HepG2 (cell line): Measurements from ENCODE around the gene CDCA4. TPM values are rescaled to one million over a fixed set of nuclear protein-coding genes. Genes with fewer than 3 reads are reported as not detected.
A peak's percentile ranks its signal among the peaks of the same experiment; 100 is the strongest.

Experiments
- ADNP ChIP-seq: sonication (generic); formaldehyde crosslinking; IDR thresholded peaks from 2 replicates; pipeline ENCODE4 v1.4.0; 2020; ENCODE audit warnings: missing genetic modification reagents
- AGO1 ChIP-seq: fragments of 200-400 bp; formaldehyde crosslinking; IDR thresholded peaks from 2 replicates; pipeline ENCODE4 v1.6.1; 2017; ENCODE audit warnings: mild to moderate bottlenecking, low read depth, low read length, moderate library complexity; ENCODE audit not compliant: poor library complexity, severe bottlenecking
- ARID4A ChIP-seq: sonication (generic); formaldehyde crosslinking; IDR thresholded peaks from 2 replicates; pipeline ENCODE4 v1.5.0; 2020; ENCODE audit warnings: mild to moderate bottlenecking, missing genetic modification reagents, borderline replicate concordance
- CENPT ChIP-seq: sonication (generic); formaldehyde crosslinking; IDR thresholded peaks from 2 replicates; pipeline ENCODE4 v1.8.0; 2022; ENCODE audit warnings: low read depth, mild to moderate bottlenecking, moderate library complexity, missing genetic modification reagents
- ELF3 ChIP-seq: IDR thresholded peaks from 2 replicates; pipeline ENCODE4 v1.6.1; 2016; ENCODE audit warnings: missing genetic modification reagents, missing compliant biosample characterization
- FUBP1 ChIP-seq: sonication (generic); formaldehyde crosslinking; IDR thresholded peaks from 2 replicates; pipeline ENCODE4 v1.5.1; 2020; ENCODE audit warnings: missing genetic modification reagents, mild to moderate bottlenecking, borderline replicate concordance
- GABPB1 ChIP-seq: IDR thresholded peaks from 2 replicates; pipeline ENCODE4 v1.6.1; 2016; ENCODE audit warnings: mild to moderate bottlenecking, missing genetic modification reagents, moderate library complexity, missing compliant biosample characterization
- HDAC2 ChIP-seq: sonication (generic); formaldehyde crosslinking; IDR thresholded peaks from 2 replicates; pipeline ENCODE4 v1.4.0; 2020; ENCODE audit warnings: missing genetic modification reagents
- HNF1B ChIP-seq: sonication (generic); formaldehyde crosslinking; IDR thresholded peaks from 2 replicates; pipeline ENCODE4 v1.5.1; 2020; ENCODE audit warnings: mild to moderate bottlenecking, moderate library complexity, missing genetic modification reagents
- HOXA5 ChIP-seq: sonication (generic); formaldehyde crosslinking; IDR thresholded peaks from 2 replicates; pipeline ENCODE4 v1.4.0; 2020; ENCODE audit warnings: missing genetic modification reagents
- MED1 ChIP-seq: sonication (generic); formaldehyde crosslinking; IDR thresholded peaks from 2 replicates; pipeline ENCODE4 v1.4.0; 2020; ENCODE audit warnings: missing genetic modification reagents
- PAX8 ChIP-seq: sonication (generic); formaldehyde crosslinking; IDR thresholded peaks from 2 replicates; pipeline ENCODE4 v1.8.0; 2022; ENCODE audit warnings: mild to moderate bottlenecking, missing genetic modification reagents, borderline replicate concordance
- SIX1 ChIP-seq: sonication (generic); formaldehyde crosslinking; IDR thresholded peaks from 2 replicates; pipeline ENCODE4 v1.4.0; 2020; ENCODE audit warnings: missing genetic modification reagents, borderline replicate concordance
- SMC3 ChIP-seq: IDR thresholded peaks from 2 replicates; pipeline ENCODE4 v1.6.1; 2011; ENCODE audit warnings: low read length, improper control_type of control experiment
- SOX13 ChIP-seq, 3 experiments: fragments of 450-650 bp in 1 of 3; sonication (generic) in 1 of 3; formaldehyde crosslinking in 1 of 3; IDR thresholded peaks in 2 of 3; conservative IDR thresholded peaks in 1 of 3; 2 replicates each; pipeline versions ENCODE4 v1.5.0 to v1.6.1; 2016 to 2020; ENCODE audit warnings: antibody characterized with exemption in 1 of 3, mild to moderate bottlenecking in 1 of 3, missing compliant biosample characterization in 1 of 3, missing genetic modification reagents in 1 of 3, moderate library complexity in 1 of 3
- XRCC5 ChIP-seq: fragments of 200-400 bp; formaldehyde crosslinking; optimal IDR thresholded peaks from 2 replicates; pipeline ENCODE3; 2017; ENCODE audit warnings: mild to moderate bottlenecking, low read length
- ZNF251 ChIP-seq: sonication (generic); formaldehyde crosslinking; IDR thresholded peaks from 2 replicates; pipeline ENCODE4 v1.9.0; 2021; ENCODE audit warnings: mild to moderate bottlenecking, missing genetic modification reagents
- ZNF430 ChIP-seq: sonication (generic); formaldehyde crosslinking; IDR thresholded peaks from 2 replicates; pipeline ENCODE4 v1.9.0; 2021; ENCODE audit warnings: mild to moderate bottlenecking, missing genetic modification reagents
- ZNF543 ChIP-seq: sonication (generic); formaldehyde crosslinking; IDR thresholded peaks from 2 replicates; pipeline ENCODE4 v1.4.0; 2020; ENCODE audit warnings: mild to moderate bottlenecking, missing genetic modification reagents
- ZNF678 ChIP-seq: sonication (generic); formaldehyde crosslinking; IDR thresholded peaks from 2 replicates; pipeline ENCODE4 v1.4.0; 2020; ENCODE audit warnings: mild to moderate bottlenecking, missing genetic modification reagents
- ZNF703 ChIP-seq: sonication (generic); formaldehyde crosslinking; IDR thresholded peaks from 2 replicates; pipeline ENCODE4 v1.5.1; 2020; ENCODE audit warnings: missing genetic modification reagents, mild to moderate bottlenecking, moderate library complexity, borderline replicate concordance
- polyA plus RNA-seq, 8 experiments: library from polyadenylated mRNA; depleted of rRNA in 3 of 8; stranded (reverse) in 7 of 8; unstranded in 1 of 8; fragments of >200 nt; fragmentation: Illumina TruSeq in 4 of 8; extraction: Trizol in 4 of 8; gene quantifications; 2 replicates each; pipeline versions ENCODE4 v1.2.1 to v1.2.3, GENCODE V29; 2011 to 2016; ENCODE audit warnings: low read depth in 4 of 8, missing spikeins in 1 of 8, mixed read lengths in 1 of 8; ENCODE audit not compliant: insufficient read depth in 1 of 8
- total RNA-seq, 5 experiments: library from RNA; depleted of rRNA; stranded (reverse); fragments of >200 nt; fragmentation: Illumina TruSeq; extraction: Trizol; gene quantifications; 2 replicates each; pipeline ENCODE4 v1.2.3, GENCODE V29; 2016; ENCODE audit warnings: low read depth in 1 of 5

Gene CDCA4
- total and polyA plus RNA-seq, 2 of the 13 experiments (the other 11 are each of a cell fraction or from before 2014, with no cell fraction given), result 19.7 to 43.1 TPM

- peak; percentile 73 for TF ChIP-seq HNF1B (CRISPR knock-in tag)
- TF ChIP-seq MED1 (CRISPR knock-in tag), result peak; percentile 56
- TF ChIP-seq ZNF543 (CRISPR knock-in tag), result 0 out of 2 replicates have a peak, but pooled peaks have one; percentile 35
- no peak for TF ChIP-seq AGO1
- no peak for TF ChIP-seq ZNF251 (CRISPR knock-in tag)
- TF ChIP-seq HDAC2, result 0 out of 2 replicates have a peak, but pooled peaks have one; percentile 40
- peak; percentile 67 for TF ChIP-seq ELF3 (CRISPR knock-in tag)
- peak; percentile 65 for TF ChIP-seq GABPB1 (CRISPR knock-in tag)
- no peak for TF ChIP-seq FUBP1 (CRISPR knock-in tag)
- TF ChIP-seq SMC3, result peak; percentile 88
- peak; percentile 54; the same call in 1 of the 2 replicates for TF ChIP-seq ARID4A (CRISPR knock-in tag)
- no peak for TF ChIP-seq CENPT (CRISPR knock-in tag)
- TF ChIP-seq SIX1 (CRISPR knock-in tag), result no peak
- peak; percentile 96 for TF ChIP-seq XRCC5
- TF ChIP-seq PAX8, result 0 out of 2 replicates have a peak, but pooled peaks have one; percentile 39
- TF ChIP-seq HOXA5 (CRISPR knock-in tag), result peak; percentile 44; the same call in 1 of the 2 replicates
- no peak for TF ChIP-seq ZNF703 (CRISPR knock-in tag)
- TF ChIP-seq ZNF430, result peak; percentile 39; the same call in 1 of the 2 replicates
- TF ChIP-seq ZNF678 (CRISPR knock-in tag), result no peak
- peak; percentile 11; the same call in 1 of the 2 replicates for TF ChIP-seq ADNP
- no peak for TF ChIP-seq SOX13 (IDR thresholded peaks at IDR 0.05)
- no peak for TF ChIP-seq SOX13 (CRISPR knock-in tag; conservative IDR thresholded peaks at IDR 0.05 in 1 of 2, IDR thresholded peaks at IDR 0.05 in 1 of 2)
Measured at GRCh38 chr14:105045710-105046326, 24.9 kb upstream of the CDCA4 start (continued).
